Neural cell (in vitro differentiated cells): ENCODE data around the gene ENSA. TPM values are rescaled to one million over a fixed set of nuclear protein-coding genes. Genes with fewer than 3 reads are reported as not detected.
A peak's percentile ranks its signal among the peaks of the same experiment; 100 is the strongest.
"Not testable (repeated sequence)": the region's sequence is repeated elsewhere in the genome, so short reads cannot be mapped to it uniquely, and the experiment has no call there.

Source experiments
- H2AFZ ChIP-seq: fragments of 200-600, 300-800 bp; sonication (generic), shearing (Covaris generic); 2 replicates; pipeline ENCODE4 v1.6.0; 2014; ENCODE audit warnings: low read depth, mild to moderate bottlenecking, antibody characterized with exemption, low read length, moderate library complexity
- H3F3A ChIP-seq: fragments of 200-600 bp; shearing (Covaris generic); 2 replicates; pipeline ENCODE4 v1.6.1; 2016; ENCODE audit warnings: mild to moderate bottlenecking, moderate library complexity, mixed read lengths, antibody characterized with exemption, low read length; ENCODE audit not compliant: insufficient read depth, poor library complexity, severe bottlenecking
- H3K27ac ChIP-seq: fragments of 200-600, 300-800 bp; sonication (generic), shearing (Covaris generic); 2 replicates; pipeline ENCODE4 v1.5.1; 2014; ENCODE audit warnings: mild to moderate bottlenecking, low read length, moderate library complexity
- H3K27me3 ChIP-seq: fragments of 300-800, 200-600 bp; sonication (generic), shearing (Covaris generic); 2 replicates; pipeline ENCODE4 v1.6.0; 2014; ENCODE audit warnings: mild to moderate bottlenecking, low read depth, low read length, moderate library complexity; ENCODE audit not compliant: insufficient read depth
- H3K36me3 ChIP-seq: fragments of 300-800, 200-600 bp; sonication (generic), shearing (Covaris generic); 2 replicates; pipeline ENCODE4 v1.5.1; 2014; ENCODE audit warnings: mild to moderate bottlenecking, antibody characterized with exemption, low read length, moderate library complexity; ENCODE audit not compliant: insufficient read depth
- H3K4me2 ChIP-seq: fragments of 300-800, 200-600 bp; sonication (generic), shearing (Covaris generic); 2 replicates; pipeline ENCODE4 v1.6.0; 2014; ENCODE audit warnings: mild to moderate bottlenecking, low read length
- H3K4me3 ChIP-seq: fragments of 300-800, 200-600 bp; sonication (generic), shearing (Covaris generic); 2 replicates; pipeline ENCODE4 v1.5.1; 2014; ENCODE audit warnings: mild to moderate bottlenecking, low read length, moderate library complexity
- H3K79me2 ChIP-seq: fragments of 200-600 bp; shearing (Covaris generic); replicated peaks from 2 replicates; pipeline ENCODE4 v1.6.0; 2014; ENCODE audit warnings: mild to moderate bottlenecking, low read length, moderate library complexity; ENCODE audit not compliant: insufficient read depth
- H3K9ac ChIP-seq: fragments of 300-800, 200-600 bp; sonication (generic), shearing (Covaris generic); 2 replicates; pipeline ENCODE4 v1.6.1; 2016; ENCODE audit warnings: mild to moderate bottlenecking, low read length, mixed read lengths
- H3K9me2 ChIP-seq: fragments of 200-600 bp; shearing (Covaris generic); 2 replicates; pipeline ENCODE4 v1.6.1; 2016; ENCODE audit warnings: mild to moderate bottlenecking, low read length, mixed read lengths; ENCODE audit not compliant: insufficient read depth
- H3K9me3 ChIP-seq: fragments of 200-600, 300-800 bp; sonication (generic), shearing (Covaris generic); 2 replicates; pipeline ENCODE4 v1.6.1; 2016; ENCODE audit warnings: mild to moderate bottlenecking, mixed run types, low read length, moderate library complexity, mixed read lengths
- H4K20me1 ChIP-seq: fragments of 200-600 bp; shearing (Covaris generic); 2 replicates; pipeline ENCODE4 v1.6.1; 2016; ENCODE audit warnings: mild to moderate bottlenecking, mixed run types; ENCODE audit not compliant: insufficient read depth
- EP300 ChIP-seq: fragments of 450-650 bp; conservative IDR thresholded peaks from 2 replicates; pipeline ENCODE4 v1.6.1; 2014; ENCODE audit warnings: antibody characterized with exemption, mild to moderate bottlenecking, moderate library complexity; ENCODE audit not compliant: poor library complexity, severe bottlenecking
- EZH2 ChIP-seq: fragments of 200-600, 300-800 bp; shearing (Covaris generic), sonication (generic); IDR thresholded peaks from 2 replicates; pipeline ENCODE4 v1.6.1; 2014; ENCODE audit warnings: antibody characterized with exemption, low read length, borderline replicate concordance, mild to moderate bottlenecking; ENCODE audit not compliant: insufficient read depth, poor library complexity, severe bottlenecking
- MXI1 ChIP-seq: fragments of 450-650 bp; conservative IDR thresholded peaks from 2 replicates; pipeline ENCODE4 v1.6.1; 2014; ENCODE audit warnings: antibody characterized with exemption, mild to moderate bottlenecking; ENCODE audit not compliant: poor library complexity, severe bottlenecking
- POLR2AphosphoS5 ChIP-seq: IDR thresholded peaks from 2 replicates; pipeline ENCODE4 v1.6.1; 2012
- RAD21 ChIP-seq: fragments of 450-650 bp; conservative IDR thresholded peaks from 2 replicates; pipeline ENCODE4 v1.6.1; 2014; ENCODE audit warnings: antibody characterized with exemption, mild to moderate bottlenecking, moderate library complexity
- SMC3 ChIP-seq: fragments of 450-650 bp; conservative IDR thresholded peaks from 2 replicates; pipeline ENCODE4 v1.6.1; 2014; ENCODE audit warnings: antibody characterized with exemption, mild to moderate bottlenecking, moderate library complexity; ENCODE audit not compliant: poor library complexity
- TAF1 ChIP-seq: IDR thresholded peaks from 2 replicates; pipeline ENCODE4 v1.6.1; 2012; ENCODE audit warnings: low read depth
- polyA plus RNA-seq: library from polyadenylated mRNA; depleted of rRNA; stranded (reverse); fragments of >200 nt; gene quantifications from 2 replicates; pipeline ENCODE4 v1.2.3, GENCODE V29; 2014
- TF ChIP-seq, protein P1 (sequence below): fragments of 450-650 bp; IDR thresholded peaks from 2 replicates; pipeline ENCODE4 v1.5.1; 2014; ENCODE audit warnings: antibody characterized with exemption, mild to moderate bottlenecking, moderate library complexity; ENCODE audit not compliant: poor library complexity, severe bottlenecking

ENSA gene
- polyA plus RNA-seq, 1 donor from 2014 or later, result 230 TPM

DNA sequence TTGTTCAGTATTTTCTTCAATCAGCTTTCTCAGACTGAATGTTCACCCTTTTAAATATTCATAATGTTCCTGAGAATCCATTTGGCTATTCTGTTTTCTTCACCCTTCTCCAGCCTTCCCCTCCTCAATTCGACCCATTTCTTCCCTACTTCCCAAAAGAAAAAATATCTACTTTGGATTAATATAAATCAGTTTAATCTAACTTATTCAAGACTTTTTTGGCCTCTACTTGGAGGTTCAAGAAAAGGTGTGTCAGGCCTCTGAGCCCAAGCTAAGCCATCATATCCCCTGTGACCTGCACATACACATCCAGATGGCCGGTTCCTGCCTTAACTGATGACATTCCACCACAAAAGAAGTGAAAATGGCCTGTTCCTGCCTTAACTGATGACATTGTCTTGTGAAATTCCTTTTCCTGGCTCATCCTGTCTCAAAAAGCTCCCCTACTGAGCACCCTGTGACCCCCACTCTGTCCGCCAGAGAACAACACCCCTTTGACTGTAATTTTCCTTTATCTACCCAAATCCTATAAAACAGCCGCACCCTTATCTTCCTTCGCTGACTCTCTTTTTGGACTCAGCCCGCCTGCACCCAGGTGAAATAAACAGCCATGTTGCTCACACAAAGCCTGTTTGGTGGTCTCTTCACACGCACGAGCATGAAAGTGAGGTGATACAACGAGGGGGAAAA, 11.9 kb upstream of the ENSA start:
- H3K9me3 ChIP-seq, result not testable (repeated sequence)

DNA sequence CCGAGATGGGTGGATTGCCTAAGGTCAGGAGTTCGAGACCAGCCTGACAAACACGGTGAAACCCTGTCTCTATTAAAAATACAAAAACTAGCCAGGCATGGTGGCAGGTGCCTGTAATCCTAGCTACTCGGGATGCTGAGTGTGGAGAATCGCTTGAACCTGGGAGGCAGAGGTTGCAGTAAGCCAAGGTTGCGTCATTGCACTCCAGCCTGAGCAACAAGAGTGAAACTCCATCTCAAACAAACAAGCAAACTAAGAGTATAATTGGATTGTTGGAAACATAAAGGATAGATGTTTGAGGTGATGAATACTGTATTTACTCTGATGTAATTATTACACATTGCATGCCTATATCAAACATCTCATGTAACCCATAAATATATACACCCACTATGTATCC, 9.0 kb upstream of the ENSA start:
- H3K27me3 ChIP-seq, H3K9ac ChIP-seq, H3K27ac ChIP-seq, H3K4me2 ChIP-seq, H3K9me2 ChIP-seq, H3K4me3 ChIP-seq, H3K79me2 ChIP-seq, H3F3A ChIP-seq, H3K9me3 ChIP-seq, H2AFZ ChIP-seq, H4K20me1 ChIP-seq, H3K36me3 ChIP-seq: not testable (repeated sequence)

More for the DNA sequence above, 11.9 kb upstream of the ENSA start:
- H3K36me3 ChIP-seq, H3K9ac ChIP-seq, H3F3A ChIP-seq, H4K20me1 ChIP-seq, H2AFZ ChIP-seq, H3K9me2 ChIP-seq, H3K4me2 ChIP-seq, H3K27me3 ChIP-seq, H3K79me2 ChIP-seq, H3K27ac ChIP-seq, H3K4me3 ChIP-seq: not testable (repeated sequence)

DNA sequence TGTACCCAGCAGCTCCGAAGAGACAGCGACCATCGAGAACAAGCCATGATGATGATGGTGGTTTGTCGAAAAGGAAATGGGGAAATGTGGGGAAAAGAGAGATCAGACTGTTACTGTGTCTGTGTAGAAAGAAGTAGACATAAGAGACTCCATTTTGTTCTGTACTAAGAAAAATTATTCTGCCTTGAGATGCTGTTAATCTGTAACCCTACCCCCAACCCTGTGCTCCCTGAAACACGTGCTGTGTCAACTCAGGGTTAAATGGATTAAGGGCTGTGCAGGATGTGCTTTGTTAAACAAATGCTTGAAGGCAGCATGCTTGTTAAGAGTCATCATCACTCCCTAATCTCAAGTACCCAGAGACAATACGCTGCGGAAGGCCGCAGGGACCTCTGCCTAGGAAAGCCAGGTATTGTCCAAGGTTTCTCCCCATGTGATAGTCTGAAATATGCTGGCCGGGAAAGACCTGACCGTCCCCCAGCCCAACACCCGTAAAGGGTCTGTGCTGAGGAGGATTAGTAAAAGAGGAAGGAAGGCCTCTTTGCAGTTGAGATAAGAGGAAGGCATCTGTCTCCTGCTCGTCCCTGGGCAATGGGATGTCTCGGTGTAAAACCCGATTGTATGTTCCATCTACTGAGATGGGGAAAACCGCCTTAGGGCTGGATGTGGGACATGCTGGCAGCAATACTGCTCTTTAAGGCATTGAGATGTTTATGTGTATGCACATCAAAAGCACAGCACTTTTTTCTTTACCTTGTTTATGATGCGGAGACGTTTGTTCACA, 5.6 kb upstream of the ENSA start:
- H3K9me3 ChIP-seq, H3K27ac ChIP-seq, H3K4me3 ChIP-seq, H2AFZ ChIP-seq, H3K27me3 ChIP-seq, H3K9ac ChIP-seq, H3K79me2 ChIP-seq, H3F3A ChIP-seq, H3K36me3 ChIP-seq, H3K9me2 ChIP-seq, H4K20me1 ChIP-seq, H3K4me2 ChIP-seq: not testable (repeated sequence)

DNA sequence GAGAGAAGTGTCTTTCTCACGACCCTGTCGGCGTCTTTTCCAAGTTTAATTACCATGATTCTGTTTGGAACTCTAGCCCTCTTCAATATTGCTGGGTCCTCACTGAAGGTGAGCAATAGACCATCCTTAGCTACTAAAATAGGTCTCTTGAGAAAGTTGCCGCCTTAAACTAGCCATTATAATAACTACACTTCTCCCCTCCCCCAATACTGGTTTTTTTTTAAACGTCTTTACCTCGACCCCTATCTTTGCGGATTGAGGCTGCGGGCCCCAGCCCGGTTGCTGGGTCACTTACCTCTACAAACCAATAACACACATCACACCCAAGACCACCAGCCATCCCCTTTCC, 672 bp downstream of the ENSA start:
- Histone ChIP-seq H3K9me3 (no peaks in the 10 kb centered on the region), H3K27me3 (no peaks in the 10 kb centered on the region), H3K4me2 (peak overlapping the region; percentile 93), H3F3A (no peaks in the 10 kb centered on the region), H3K27ac (peak overlapping the region; percentile 98), H3K36me3 (no peaks in the 10 kb centered on the region), H3K4me3 (peak overlapping the region; percentile 74), H3K9ac (peak overlapping the region; percentile 96), H4K20me1 (no peaks in the 10 kb centered on the region), H3K9me2 (no peaks in the 10 kb centered on the region), H2AFZ (peak overlapping the region; percentile 6), H3K79me2 (peaks cover 34% of the 10 kb centered on the region)
- TF ChIP-seq EP300 (no peak), MXI1 (peak; percentile 60)

DNA sequence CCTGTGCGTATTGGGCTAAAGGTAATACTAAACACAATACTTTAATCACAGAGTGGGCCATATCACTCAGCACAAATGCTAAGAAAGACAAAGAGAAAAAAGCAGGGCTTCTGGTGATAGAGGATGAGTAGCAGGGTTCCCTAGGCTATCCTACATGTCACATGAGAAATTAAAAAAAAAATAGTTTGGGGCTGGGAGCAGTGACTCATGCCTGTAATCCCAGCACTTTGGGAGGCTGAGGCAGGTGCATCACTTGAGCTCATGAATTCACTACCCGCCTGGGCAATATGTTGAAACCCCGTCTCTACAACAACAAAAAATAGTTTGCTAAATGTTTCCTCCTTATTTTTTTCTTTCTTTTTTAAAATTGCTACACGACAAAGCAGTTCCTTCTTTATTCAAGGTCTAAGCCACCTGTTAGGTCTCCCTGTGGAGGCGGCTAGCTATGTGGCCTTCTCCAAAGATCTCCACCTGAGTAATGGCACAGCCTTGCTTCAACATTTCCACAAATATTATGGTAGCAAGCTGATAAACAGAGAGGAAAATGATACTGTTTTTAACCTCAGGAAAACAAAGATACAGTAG, 1.5 kb downstream of the ENSA start:
- Histone ChIP-seq H3K27ac (peak overlapping the region; percentile 98), H3K27me3 (no peaks in the 10 kb centered on the region), H3K4me2 (peak overlapping the region; percentile 93), H3F3A (no peaks in the 10 kb centered on the region), H4K20me1 (no peaks in the 10 kb centered on the region), H2AFZ (no peak overlapping the region), H3K79me2 (peaks cover 34% of the 10 kb centered on the region), H3K9me3 (no peaks in the 10 kb centered on the region), H3K4me3 (peak overlapping the region; percentile 74), H3K36me3 (no peaks in the 10 kb centered on the region), H3K9me2 (no peaks in the 10 kb centered on the region), H3K9ac (peak overlapping the region; percentile 96)
- TF ChIP-seq, protein P1, sequence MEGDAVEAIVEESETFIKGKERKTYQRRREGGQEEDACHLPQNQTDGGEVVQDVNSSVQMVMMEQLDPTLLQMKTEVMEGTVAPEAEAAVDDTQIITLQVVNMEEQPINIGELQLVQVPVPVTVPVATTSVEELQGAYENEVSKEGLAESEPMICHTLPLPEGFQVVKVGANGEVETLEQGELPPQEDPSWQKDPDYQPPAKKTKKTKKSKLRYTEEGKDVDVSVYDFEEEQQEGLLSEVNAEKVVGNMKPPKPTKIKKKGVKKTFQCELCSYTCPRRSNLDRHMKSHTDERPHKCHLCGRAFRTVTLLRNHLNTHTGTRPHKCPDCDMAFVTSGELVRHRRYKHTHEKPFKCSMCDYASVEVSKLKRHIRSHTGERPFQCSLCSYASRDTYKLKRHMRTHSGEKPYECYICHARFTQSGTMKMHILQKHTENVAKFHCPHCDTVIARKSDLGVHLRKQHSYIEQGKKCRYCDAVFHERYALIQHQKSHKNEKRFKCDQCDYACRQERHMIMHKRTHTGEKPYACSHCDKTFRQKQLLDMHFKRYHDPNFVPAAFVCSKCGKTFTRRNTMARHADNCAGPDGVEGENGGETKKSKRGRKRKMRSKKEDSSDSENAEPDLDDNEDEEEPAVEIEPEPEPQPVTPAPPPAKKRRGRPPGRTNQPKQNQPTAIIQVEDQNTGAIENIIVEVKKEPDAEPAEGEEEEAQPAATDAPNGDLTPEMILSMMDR, result no peak
- TF ChIP-seq TAF1, result no peak
- TF ChIP-seq MXI1, result no peak
- no peak for TF ChIP-seq RAD21
- TF ChIP-seq EZH2, result no peak
- TF ChIP-seq POLR2AphosphoS5, result no peak
- TF ChIP-seq EP300, result no peak
- no peak for TF ChIP-seq SMC3
